GM23338 (cell line): ENCODE results near the gene PGAP6. TPM values are rescaled to one million over a fixed set of nuclear protein-coding genes. Genes with fewer than 3 reads are reported as not detected.
A peak's percentile ranks its signal among the peaks of the same experiment; 100 is the strongest.

ENCODE experiments used
- ATAC-seq: fragments of 200-7000 bp; cut with Tn5 transposase; 3 replicates; pipeline ENCODE4 v1.9.1; 2020
- DNase-seq: peaks from one replicate; pipeline ENCODE4 v3.0.0-alpha.2; 2015; ENCODE audit warnings: low spot score
- H2AFZ ChIP-seq: fragments of 200-600 bp; sonication (generic); 2 replicates; pipeline ENCODE4 v1.8.0; 2016; ENCODE audit warnings: antibody characterized with exemption, mild to moderate bottlenecking, moderate library complexity
- H3F3A ChIP-seq: fragments of 200-600 bp; sonication (generic); replicated peaks from 2 replicates; pipeline ENCODE4 v1.8.0; 2017; ENCODE audit warnings: antibody characterized with exemption, mixed run types, low read depth
- H3K27ac ChIP-seq: fragments of 200-600 bp; sonication (generic); 2 replicates; pipeline ENCODE4 v1.6.1; 2016; ENCODE audit warnings: low read depth
- H3K27me3 ChIP-seq: fragments of 200-600 bp; sonication (generic); 2 replicates; pipeline ENCODE4 v1.8.0; 2016; ENCODE audit warnings: mild to moderate bottlenecking, mixed run types, moderate library complexity; ENCODE audit not compliant: insufficient read depth
- H3K36me3 ChIP-seq: fragments of 200-600 bp; sonication (generic); 2 replicates; pipeline ENCODE4 v1.8.0; 2016; ENCODE audit warnings: mild to moderate bottlenecking; ENCODE audit not compliant: insufficient read depth
- H3K4me1 ChIP-seq: fragments of 200-600 bp; sonication (generic); 2 replicates; pipeline ENCODE4 v1.8.0; 2016; ENCODE audit warnings: mild to moderate bottlenecking, moderate library complexity; ENCODE audit not compliant: insufficient read depth
- H3K4me2 ChIP-seq: fragments of 200-600 bp; sonication (generic); 2 replicates; pipeline ENCODE4 v1.7.1; 2017; ENCODE audit warnings: mixed run types
- H3K4me3 ChIP-seq: fragments of 200-600 bp; sonication (generic); 2 replicates; pipeline ENCODE4 v1.6.1; 2016; ENCODE audit warnings: mixed run types
- H3K79me2 ChIP-seq: fragments of 200-600 bp; sonication (generic); replicated peaks from 2 replicates; pipeline ENCODE4 v1.8.0; 2017; ENCODE audit warnings: mild to moderate bottlenecking; ENCODE audit not compliant: insufficient read depth
- H3K9me2 ChIP-seq: fragments of 200-600 bp; sonication (generic); 2 replicates; pipeline ENCODE4 v1.8.0; 2017; ENCODE audit not compliant: insufficient read depth
- H4K20me1 ChIP-seq: fragments of 200-600 bp; sonication (generic); replicated peaks from 2 replicates; pipeline ENCODE4 v1.8.0; 2017; ENCODE audit warnings: mild to moderate bottlenecking; ENCODE audit not compliant: insufficient read depth
- H3K27ac Mint-ChIP-seq: 2 replicates; pipeline ENCODE4 v1.8.0; 2020; ENCODE audit warnings: inconsistent platforms, mild to moderate bottlenecking, moderate library complexity, mixed read lengths
- H3K27me3 Mint-ChIP-seq: 3 replicates; pipeline ENCODE4 v1.8.0; 2022; ENCODE audit warnings: low read depth, mild to moderate bottlenecking, moderate library complexity, mixed read lengths, inconsistent platforms; ENCODE audit not compliant: insufficient read depth, poor library complexity
- H3K36me3 Mint-ChIP-seq: 3 replicates; pipeline ENCODE4 v1.8.0; 2021; ENCODE audit warnings: low read depth, mild to moderate bottlenecking, inconsistent platforms, moderate library complexity, mixed read lengths
- H3K4me1 Mint-ChIP-seq: 3 replicates; pipeline ENCODE4 v1.8.0; 2020; ENCODE audit warnings: mild to moderate bottlenecking, inconsistent platforms, mixed read lengths
- H3K4me3 Mint-ChIP-seq: 3 replicates; pipeline ENCODE4 v1.8.0; 2021; ENCODE audit warnings: moderate library complexity, mild to moderate bottlenecking, inconsistent platforms, mixed read lengths
- H3K9me3 Mint-ChIP-seq: 3 replicates; pipeline ENCODE4 v1.8.0; 2020; ENCODE audit warnings: moderate library complexity, mild to moderate bottlenecking, inconsistent platforms, mixed read lengths
- EZH2 ChIP-seq: fragments of 200-600 bp; sonication (generic); IDR thresholded peaks from one replicate; pipeline ENCODE4 v1.8.0; 2017; ENCODE audit warnings: antibody characterized with exemption, mild to moderate bottlenecking, low read depth; ENCODE audit not compliant: unreplicated experiment
- JUNB ChIP-seq: IDR thresholded peaks from one replicate; pipeline ENCODE4 v1.6.1; 2016; ENCODE audit warnings: antibody characterized with exemption; ENCODE audit not compliant: unreplicated experiment
- NANOG ChIP-seq: IDR thresholded peaks from 2 replicates; pipeline ENCODE4 v1.6.1; 2016; ENCODE audit warnings: antibody characterized with exemption, borderline replicate concordance
- POLR2AphosphoS5 ChIP-seq: IDR thresholded peaks from 2 replicates; pipeline ENCODE4 v1.6.1; 2016; ENCODE audit warnings: antibody characterized with exemption, low read depth
- STAT1 ChIP-seq: IDR thresholded peaks from one replicate; pipeline ENCODE4 v1.6.1; 2016; ENCODE audit warnings: antibody characterized with exemption; ENCODE audit not compliant: unreplicated experiment
- ZNF114 ChIP-seq: fragments of 250-450 bp; sonication (Bioruptor Pico); IDR thresholded peaks from 2 replicates; pipeline ENCODE4 v1.5.0; 2020; ENCODE audit warnings: mild to moderate bottlenecking, moderate library complexity
- ZNF331 ChIP-seq: fragments of 250-450 bp; sonication (Bioruptor Pico); IDR thresholded peaks from 2 replicates; pipeline ENCODE4 v1.5.0; 2020; ENCODE audit warnings: low read depth, mild to moderate bottlenecking, moderate library complexity
- polyA plus RNA-seq: library from polyadenylated mRNA; unstranded; fragments of >200 nt; fragmentation: Nextera tagmentation; extraction: Ambion mirVana; gene quantifications from 2 replicates; pipeline ENCODE4 v1.2.1, GENCODE V29; 2016
- total RNA-seq: library from RNA; depleted of rRNA; stranded (reverse); fragments of >200 nt; shearing (Covaris generic); gene quantifications from 2 replicates; pipeline ENCODE4 v1.2.3, GENCODE V29; 2014
- TF ChIP-seq, protein P1 (sequence below), 2 experiments: fragments of 200-600 bp in 1 of 2; sonication (generic) in 1 of 2; conservative IDR thresholded peaks; 2 replicates each; pipeline versions ENCODE4 v1.5.1 to v1.6.1; 2016 to 2017; ENCODE audit warnings: antibody characterized with exemption in 2 of 2, low read depth in 2 of 2, mild to moderate bottlenecking in 2 of 2, moderate library complexity in 1 of 2
- TF ChIP-seq, protein P2 (sequence below): IDR thresholded peaks from one replicate; pipeline ENCODE4 v1.6.1; 2018; ENCODE audit warnings: antibody characterized with exemption; ENCODE audit not compliant: unreplicated experiment

The PGAP6 gene
- total and polyA plus RNA-seq, 2 experiments from 2014 or later = 25.1 to 112 TPM

GRCh38 chr16:361872-362701 lies 19.7 kb downstream of the PGAP6 start:
- H3F3A ChIP-seq = 0 out of 2 replicates have a peak, but pooled peaks cover 5% of the 10 kb centered on the region
- no peaks in the 10 kb centered on the region for H3K4me1 ChIP-seq
- DNase-seq = peak; percentile 92
- H3K27ac ChIP-seq = no peak overlapping the region
- Mint-ChIP-seq H3K4me1 (no peaks in the 10 kb centered on the region), H3K36me3 (peaks cover 6% of the 10 kb centered on the region), H3K4me3 (no peak overlapping the region), H3K9me3 (no peaks in the 10 kb centered on the region), H3K27me3 (peaks cover 24% of the 10 kb centered on the region), H3K27ac (no peak overlapping the region)
- H3K27me3 ChIP-seq = no peaks in the 10 kb centered on the region
- ATAC-seq = peak; percentile 82
- peak overlapping the region; percentile 38; the same call in 1 of the 2 replicates for H2AFZ ChIP-seq
- no peaks in the 10 kb centered on the region for H4K20me1 ChIP-seq
- H3K4me3 ChIP-seq = no peak overlapping the region
- H3K36me3 ChIP-seq = 0 out of 2 replicates have a peak, but pooled peaks cover 3% of the 10 kb centered on the region
- H3K4me2 ChIP-seq = no peak overlapping the region
- TF ChIP-seq ZNF331 (no peak), STAT1 (no peak)
- TF ChIP-seq, protein P1, sequence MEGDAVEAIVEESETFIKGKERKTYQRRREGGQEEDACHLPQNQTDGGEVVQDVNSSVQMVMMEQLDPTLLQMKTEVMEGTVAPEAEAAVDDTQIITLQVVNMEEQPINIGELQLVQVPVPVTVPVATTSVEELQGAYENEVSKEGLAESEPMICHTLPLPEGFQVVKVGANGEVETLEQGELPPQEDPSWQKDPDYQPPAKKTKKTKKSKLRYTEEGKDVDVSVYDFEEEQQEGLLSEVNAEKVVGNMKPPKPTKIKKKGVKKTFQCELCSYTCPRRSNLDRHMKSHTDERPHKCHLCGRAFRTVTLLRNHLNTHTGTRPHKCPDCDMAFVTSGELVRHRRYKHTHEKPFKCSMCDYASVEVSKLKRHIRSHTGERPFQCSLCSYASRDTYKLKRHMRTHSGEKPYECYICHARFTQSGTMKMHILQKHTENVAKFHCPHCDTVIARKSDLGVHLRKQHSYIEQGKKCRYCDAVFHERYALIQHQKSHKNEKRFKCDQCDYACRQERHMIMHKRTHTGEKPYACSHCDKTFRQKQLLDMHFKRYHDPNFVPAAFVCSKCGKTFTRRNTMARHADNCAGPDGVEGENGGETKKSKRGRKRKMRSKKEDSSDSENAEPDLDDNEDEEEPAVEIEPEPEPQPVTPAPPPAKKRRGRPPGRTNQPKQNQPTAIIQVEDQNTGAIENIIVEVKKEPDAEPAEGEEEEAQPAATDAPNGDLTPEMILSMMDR (conservative IDR thresholded peaks at IDR 0.05; ENCODE audit: low read depth in 2 of 2) = peak; percentile 64 to 95
- H3K9me2 ChIP-seq = no peaks in the 10 kb centered on the region
- H3K79me2 ChIP-seq = no peaks in the 10 kb centered on the region

- no peaks in the 10 kb centered on the region for H3K36me3 Mint-ChIP-seq
- Histone ChIP-seq H3K27me3 (no peaks in the 10 kb centered on the region), H3K36me3 (no peaks in the 10 kb centered on the region), H2AFZ (peak overlapping the region; percentile 63; the same call in 1 of the 2 replicates), H3F3A (0 out of 2 replicates have a peak, but pooled peaks cover 5% of the 10 kb centered on the region), H3K4me3 (no peak overlapping the region), H3K79me2 (no peaks in the 10 kb centered on the region), H3K9me2 (no peaks in the 10 kb centered on the region), H3K4me2 (no peak overlapping the region), H3K4me1 (no peaks in the 10 kb centered on the region), H3K27ac (no peak overlapping the region), H4K20me1 (no peaks in the 10 kb centered on the region)
- peaks cover 22% of the 10 kb centered on the region for H3K27me3 Mint-ChIP-seq
- H3K27ac Mint-ChIP-seq = no peak overlapping the region
- no peaks in the 10 kb centered on the region for H3K9me3 Mint-ChIP-seq
- H3K4me3 Mint-ChIP-seq = no peak overlapping the region
- H3K4me1 Mint-ChIP-seq = no peaks in the 10 kb centered on the region
- ATAC-seq (peak; percentile 10), DNase-seq (peak; percentile 52)
- TF ChIP-seq NANOG (no peak), EZH2 (no peak), ZNF331 (no peak), ZNF114 (no peak), POLR2AphosphoS5 (no peak), JUNB (no peak)
- TF ChIP-seq, protein P2, sequence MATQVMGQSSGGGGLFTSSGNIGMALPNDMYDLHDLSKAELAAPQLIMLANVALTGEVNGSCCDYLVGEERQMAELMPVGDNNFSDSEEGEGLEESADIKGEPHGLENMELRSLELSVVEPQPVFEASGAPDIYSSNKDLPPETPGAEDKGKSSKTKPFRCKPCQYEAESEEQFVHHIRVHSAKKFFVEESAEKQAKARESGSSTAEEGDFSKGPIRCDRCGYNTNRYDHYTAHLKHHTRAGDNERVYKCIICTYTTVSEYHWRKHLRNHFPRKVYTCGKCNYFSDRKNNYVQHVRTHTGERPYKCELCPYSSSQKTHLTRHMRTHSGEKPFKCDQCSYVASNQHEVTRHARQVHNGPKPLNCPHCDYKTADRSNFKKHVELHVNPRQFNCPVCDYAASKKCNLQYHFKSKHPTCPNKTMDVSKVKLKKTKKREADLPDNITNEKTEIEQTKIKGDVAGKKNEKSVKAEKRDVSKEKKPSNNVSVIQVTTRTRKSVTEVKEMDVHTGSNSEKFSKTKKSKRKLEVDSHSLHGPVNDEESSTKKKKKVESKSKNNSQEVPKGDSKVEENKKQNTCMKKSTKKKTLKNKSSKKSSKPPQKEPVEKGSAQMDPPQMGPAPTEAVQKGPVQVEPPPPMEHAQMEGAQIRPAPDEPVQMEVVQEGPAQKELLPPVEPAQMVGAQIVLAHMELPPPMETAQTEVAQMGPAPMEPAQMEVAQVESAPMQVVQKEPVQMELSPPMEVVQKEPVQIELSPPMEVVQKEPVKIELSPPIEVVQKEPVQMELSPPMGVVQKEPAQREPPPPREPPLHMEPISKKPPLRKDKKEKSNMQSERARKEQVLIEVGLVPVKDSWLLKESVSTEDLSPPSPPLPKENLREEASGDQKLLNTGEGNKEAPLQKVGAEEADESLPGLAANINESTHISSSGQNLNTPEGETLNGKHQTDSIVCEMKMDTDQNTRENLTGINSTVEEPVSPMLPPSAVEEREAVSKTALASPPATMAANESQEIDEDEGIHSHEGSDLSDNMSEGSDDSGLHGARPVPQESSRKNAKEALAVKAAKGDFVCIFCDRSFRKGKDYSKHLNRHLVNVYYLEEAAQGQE = no peak
- TF ChIP-seq, protein P1 (conservative IDR thresholded peaks at IDR 0.05; ENCODE audit: low read depth in 2 of 2) = no peak
These were observed 20.4 kb downstream of the PGAP6 start for GRCh38 chr16:361341-361871.
